Tibial nerve (tissue), 3 donors: ENCODE measurements around the gene TOP2A.

Source experiments
- CTCF ChIP-seq, 5 experiments: fragments of 200-600 bp in 3 of 5; fragments of 450-650 bp in 2 of 5; sonication (generic) in 3 of 5; IDR thresholded peaks; one replicate each; pipeline ENCODE4 v1.5.1; 2016 to 2019; ENCODE audit warnings: antibody characterized with exemption in 5 of 5, mild to moderate bottlenecking in 3 of 5, moderate library complexity in 2 of 5
- POLR2A ChIP-seq, 2 donors: fragments of 450-650 bp; IDR thresholded peaks; one replicate each; pipeline ENCODE4 v1.6.1; 2017; ENCODE audit warnings: antibody characterized with exemption in 2 of 2, mild to moderate bottlenecking in 2 of 2, moderate library complexity in 2 of 2

GRCh38 chr17:40344421-40345160, 73.1 kb downstream of the TOP2A start:
- no peak for TF ChIP-seq CTCF (IDR thresholded peaks at IDR 0.05)
- TF ChIP-seq POLR2A (IDR thresholded peaks at IDR 0.05): no peak
